ENCODE results near the gene BACH2. TPM values are rescaled to one million over a fixed set of nuclear protein-coding genes. Genes with fewer than 3 reads are reported as not detected.

Gene BACH2
- total and polyA plus RNA-seq, 9 of the 15 experiments (the other 6 are each of a cell fraction or from before 2014, with no cell fraction given), result 0.06 to 3.1 (median 0.59) TPM

GRCh38 chr6:90044182-90044832, 252.3 kb downstream of the BACH2 start:
- H3K9ac ChIP-seq (ENCODE audit: insufficient read depth in 1 of 2, low read depth in 2 of 2, low read length in 2 of 2), result no peak overlapping the region; a peak in 1 of 4 replicates
- no peak overlapping the region for H3K4me3 ChIP-seq
- peak; percentile 51; the same call in 1 of the 3 replicates for ATAC-seq
- no peaks in the 10 kb centered on the region for H3K27me3 ChIP-seq (ENCODE audit: control insufficient read depth in 2 of 2, insufficient read depth in 2 of 2, low read length in 2 of 2)
- H3K4me2 ChIP-seq (ENCODE audit: insufficient read depth, low read length), result peak overlapping the region; percentile 51
- ChIA-PET POLR2A (interaction anchor here (0.6 to 1.2 kb wide), 2 partner anchors 93 to 1602 kb away, joined by 3 read pairs; no protein-coding TSS in a partner anchor), CTCF (ENCODE audit: low intra/inter-chr PET ratio) (no interaction called here)
- DNase-seq (ENCODE audit: extremely low read depth in 1 of 4, low spot score in 3 of 4), result peak in 2 of 4 experiments; percentile 17 to 30
- peaks cover 0 to 25% of the 10 kb centered on the region in 2 experiments; a peak in 3 of 5 replicates for H3K4me1 ChIP-seq (replicated peaks in 1 of 2; ENCODE audit: control insufficient read depth in 2 of 2, insufficient read depth in 2 of 2, low read length in 2 of 2)
- in situ Hi-C loops (cut with MboI), result no loop called here
- H4K20me1 ChIP-seq (replicated peaks; ENCODE audit: control insufficient read depth, insufficient read depth, low read length), result no peaks in the 10 kb centered on the region
- no peaks in the 10 kb centered on the region for H3K9me3 ChIP-seq (replicated peaks; ENCODE audit: control insufficient read depth, insufficient read depth, low read depth, low read length)
- WGBS (ENCODE audit: insufficient coverage, low coverage, missing lambda C conversion rate), result 6% methylated on average over 7 of the region's 7 CpGs
- intact Hi-C loops (cut with micrococcal nuclease), result no loop called here
- H3K36me3 ChIP-seq (ENCODE audit: control insufficient read depth, insufficient read depth, low read length), result no peaks in the 10 kb centered on the region
- peak overlapping the region; percentile 46; the same call in 2 of the 3 replicates for H3K27ac ChIP-seq (ENCODE audit: extremely low read depth, low read depth, low read length)
- H3K79me2 ChIP-seq (ENCODE audit: control insufficient read depth, insufficient read depth, low read length), result no peaks in the 10 kb centered on the region
- no peak overlapping the region for H2AFZ ChIP-seq (ENCODE audit: low read depth, low read length)
- peak; percentile 54 for FAIRE-seq
- no TSS peak for BruUV-seq (replicated peaks)
- H3K9me1 ChIP-seq (ENCODE audit: control insufficient read depth, insufficient read depth, low read length), result no peaks in the 10 kb centered on the region
- TF ChIP-seq SETDB1 (IDR thresholded peaks at IDR 0.05; ENCODE audit: low read length) (no peak), CSDE1 (IDR thresholded peaks at IDR 0.05) (no peak), WHSC1 (IDR thresholded peaks at IDR 0.05; ENCODE audit: low read length) (no peak), KAT7 (CRISPR knock-in tag; IDR thresholded peaks at IDR 0.05; ENCODE audit: borderline replicate concordance) (0 out of 2 replicates have a peak, but pooled peaks have one; percentile 69), TFAP4 (CRISPR knock-in tag; IDR thresholded peaks at IDR 0.05; ENCODE audit: borderline replicate concordance) (0 out of 2 replicates have a peak, but pooled peaks have one; percentile 22), ZFP1 (CRISPR knock-in tag; IDR thresholded peaks at IDR 0.05) (no peak), ZNF395 (CRISPR knock-in tag; IDR thresholded peaks at IDR 0.05) (peak; percentile 49; the same call in 1 of the 2 replicates), JUN (IDR thresholded peaks at IDR 0.05; ENCODE audit: borderline replicate concordance, low read depth, low read length) (no peak), JUN (CRISPR knock-in tag; IDR thresholded peaks at IDR 0.05; ENCODE audit: borderline replicate concordance) (0 out of 2 replicates have a peak, but pooled peaks have one; percentile 48), SRSF1 (IDR thresholded peaks at IDR 0.05; ENCODE audit: low read depth, low read length) (no peak), ELF4 (CRISPR knock-in tag; IDR thresholded peaks at IDR 0.05) (0 out of 2 replicates have a peak, but pooled peaks have one; percentile 57), SPI1 (IDR thresholded peaks at IDR 0.05; ENCODE audit: borderline replicate concordance, low read depth, low read length) (0 out of 2 replicates have a peak, but pooled peaks have one; percentile 9), RUNX1 (IDR thresholded peaks at IDR 0.05; ENCODE audit: low read depth) (no peak), STAT5B (CRISPR knock-in tag; IDR thresholded peaks at IDR 0.05) (no peak), LCOR (CRISPR knock-in tag; IDR thresholded peaks at IDR 0.05) (0 out of 2 replicates have a peak, but pooled peaks have one; percentile 10)
- TF ChIP-seq, protein P1, sequence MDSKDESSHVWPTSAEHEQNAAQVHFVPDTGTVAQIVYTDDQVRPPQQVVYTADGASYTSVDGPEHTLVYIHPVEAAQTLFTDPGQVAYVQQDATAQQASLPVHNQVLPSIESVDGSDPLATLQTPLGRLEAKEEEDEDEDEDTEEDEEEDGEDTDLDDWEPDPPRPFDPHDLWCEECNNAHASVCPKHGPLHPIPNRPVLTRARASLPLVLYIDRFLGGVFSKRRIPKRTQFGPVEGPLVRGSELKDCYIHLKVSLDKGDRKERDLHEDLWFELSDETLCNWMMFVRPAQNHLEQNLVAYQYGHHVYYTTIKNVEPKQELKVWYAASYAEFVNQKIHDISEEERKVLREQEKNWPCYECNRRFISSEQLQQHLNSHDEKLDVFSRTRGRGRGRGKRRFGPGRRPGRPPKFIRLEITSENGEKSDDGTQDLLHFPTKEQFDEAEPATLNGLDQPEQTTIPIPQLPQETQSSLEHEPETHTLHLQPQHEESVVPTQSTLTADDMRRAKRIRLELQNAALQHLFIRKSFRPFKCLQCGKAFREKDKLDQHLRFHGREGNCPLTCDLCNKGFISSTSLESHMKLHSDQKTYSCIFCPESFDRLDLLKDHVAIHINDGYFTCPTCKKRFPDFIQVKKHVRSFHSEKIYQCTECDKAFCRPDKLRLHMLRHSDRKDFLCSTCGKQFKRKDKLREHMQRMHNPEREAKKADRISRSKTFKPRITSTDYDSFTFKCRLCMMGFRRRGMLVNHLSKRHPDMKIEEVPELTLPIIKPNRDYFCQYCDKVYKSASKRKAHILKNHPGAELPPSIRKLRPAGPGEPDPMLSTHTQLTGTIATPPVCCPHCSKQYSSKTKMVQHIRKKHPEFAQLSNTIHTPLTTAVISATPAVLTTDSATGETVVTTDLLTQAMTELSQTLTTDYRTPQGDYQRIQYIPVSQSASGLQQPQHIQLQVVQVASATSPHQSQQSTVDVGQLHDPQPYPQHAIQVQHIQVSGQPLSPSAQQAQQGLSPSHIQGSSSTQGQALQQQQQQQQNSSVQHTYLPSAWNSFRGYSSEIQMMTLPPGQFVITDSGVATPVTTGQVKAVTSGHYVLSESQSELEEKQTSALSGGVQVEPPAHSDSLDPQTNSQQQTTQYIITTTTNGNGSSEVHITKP (IDR thresholded peaks at IDR 0.05; ENCODE audit: partially characterized antibody), result peak; percentile 26

All from K562 (cell line).